ENCODE measurements around the gene TMEM201.

The TMEM201 gene

GRCh38 chr1:9603766-9604753 is 15.3 kb downstream of the TMEM201 start:
- no peaks in the 10 kb centered on the region for H3K9me3 ChIP-seq
- no peak overlapping the region for H3K4me3 ChIP-seq
- H3K36me3 ChIP-seq, result peaks cover 14 to 91% (median 40%) of the 10 kb centered on the region in 3 donors
- TF ChIP-seq CTCF (IDR thresholded peaks at IDR 0.05), result no peak
- H3K27ac ChIP-seq, result no peak overlapping the region
- no peaks in the 10 kb centered on the region for H3K27me3 ChIP-seq
- intact Hi-C loops (cut with DNase I; ENCODE audit: low total_unique reads), result no loop called here
- DNase-seq, result no peak
- H3K4me1 ChIP-seq, result peaks cover 0 to 2% (median 0%) of the 10 kb centered on the region in 4 donors

GRCh38 chr1:9604836-9605235 is 16.1 kb downstream of the TMEM201 start:
- Histone ChIP-seq H3K9me3 (no peaks in the 10 kb centered on the region), H3K4me1 (peaks cover 0 to 2% (median 0%) of the 10 kb centered on the region in 4 donors), H3K27ac (no peak overlapping the region), H3K27me3 (no peaks in the 10 kb centered on the region), H3K4me3 (no peak overlapping the region), H3K36me3 (peaks cover 14 to 91% (median 42%) of the 10 kb centered on the region in 3 donors)
- intact Hi-C loops (cut with DNase I; ENCODE audit: low total_unique reads), result no loop called here
- no peak for TF ChIP-seq CTCF (IDR thresholded peaks at IDR 0.05)
- DNase-seq, result no peak

GRCh38 chr1:9605946-9606455 is 17.3 kb downstream of the TMEM201 start:
- Histone ChIP-seq H3K27ac (no peak overlapping the region), H3K4me3 (no peak overlapping the region), H3K4me1 (peaks cover 0 to 2% (median 0%) of the 10 kb centered on the region in 4 donors), H3K27me3 (no peaks in the 10 kb centered on the region), H3K36me3 (peaks cover 12 to 91% (median 44%) of the 10 kb centered on the region in 3 donors), H3K9me3 (no peaks in the 10 kb centered on the region)
- no peak for TF ChIP-seq CTCF (IDR thresholded peaks at IDR 0.05)
- intact Hi-C loops (cut with DNase I; ENCODE audit: low total_unique reads), result no loop called here
- DNase-seq, result no peak

DNA sequence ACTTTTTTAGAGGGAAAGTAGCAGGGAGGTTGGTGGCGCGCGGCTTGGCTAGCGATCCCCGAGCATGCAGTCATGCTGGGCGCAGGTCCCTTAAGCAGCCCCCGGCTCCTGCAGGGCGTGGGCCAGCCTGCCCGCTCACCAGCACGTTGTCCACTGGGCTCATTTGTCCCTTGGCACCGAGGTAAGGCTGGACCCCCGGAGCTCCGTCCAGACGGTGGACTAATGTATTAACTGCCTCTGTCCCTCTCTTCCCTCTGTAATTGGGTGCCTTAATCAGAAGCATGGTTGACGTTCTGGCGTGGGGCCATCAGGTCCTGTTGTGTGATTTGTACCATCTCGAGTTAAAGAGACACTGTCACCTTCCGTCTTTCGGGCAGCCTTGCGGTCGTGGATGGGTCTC is 17.7 kb downstream of the TMEM201 start:
- H3K4me1 ChIP-seq, result peaks cover 0 to 2% (median 0%) of the 10 kb centered on the region in 4 donors
- TF ChIP-seq CTCF (IDR thresholded peaks at IDR 0.05), result no peak
- intact Hi-C loops (cut with DNase I; ENCODE audit: low total_unique reads), result no loop called here
- H3K4me3 ChIP-seq, result no peak overlapping the region
- H3K27me3 ChIP-seq, result no peaks in the 10 kb centered on the region
- H3K9me3 ChIP-seq, result no peaks in the 10 kb centered on the region
- DNase-seq, result no peak
- peaks cover 8 to 91% (median 44%) of the 10 kb centered on the region in 3 donors for H3K36me3 ChIP-seq
- H3K27ac ChIP-seq, result no peak overlapping the region

DNA sequence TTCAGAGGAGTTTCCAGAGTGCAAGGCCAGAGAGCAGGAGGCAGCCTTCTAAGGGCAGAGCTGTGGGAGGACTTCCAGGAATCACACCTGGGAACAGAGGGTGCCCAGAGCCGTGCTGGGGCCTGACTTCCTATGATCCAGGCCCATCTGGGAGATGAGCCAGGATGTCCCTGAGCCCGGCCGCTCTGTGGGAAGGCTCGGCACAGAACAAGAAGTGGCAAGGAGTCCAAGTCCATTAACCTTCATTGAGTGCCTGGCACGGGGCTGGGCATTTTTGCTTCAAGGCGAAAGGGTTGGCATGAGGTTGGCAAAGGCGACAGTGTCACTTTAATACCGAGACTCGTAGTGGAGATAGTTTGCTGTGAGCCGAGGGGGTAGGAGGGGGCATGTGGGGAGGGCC is 18.2 kb downstream of the TMEM201 start:
- H3K4me1 ChIP-seq, result peaks cover 0 to 2% (median 0%) of the 10 kb centered on the region in 4 donors
- intact Hi-C loops (cut with DNase I; ENCODE audit: low total_unique reads), result no loop called here
- no peak overlapping the region for H3K27ac ChIP-seq
- no peak for TF ChIP-seq CTCF (IDR thresholded peaks at IDR 0.05)
- H3K9me3 ChIP-seq, result no peaks in the 10 kb centered on the region
- peaks cover 5 to 91% (median 44%) of the 10 kb centered on the region in 3 donors for H3K36me3 ChIP-seq
- no peaks in the 10 kb centered on the region for H3K27me3 ChIP-seq
- no peak overlapping the region for H3K4me3 ChIP-seq
- DNase-seq, result no peak

All from tibial artery (tissue), 4 donors.